Upper lobe of right lung (tissue), 1 donor: Measurements from ENCODE around the gene ZFHX3. TPM values are rescaled to one million over a fixed set of nuclear protein-coding genes. Genes with fewer than 3 reads are reported as not detected.

Experiments used
- ATAC-seq: fragments of 200-7000 bp; cut with Tn5 transposase; one replicate; pipeline ENCODE4 v1.9.1; 2020; ENCODE audit warnings: mild to moderate bottlenecking, moderate library complexity
- DNase-seq: peaks from one replicate; pipeline ENCODE4 v3.0.0-alpha.2; 2020
- H3K27ac ChIP-seq: fragments of 200-600 bp; one replicate; pipeline ENCODE4 v1.8.0; 2022
- H3K27me3 ChIP-seq: fragments of 200-600 bp; one replicate; pipeline ENCODE4 v1.8.0; 2022; ENCODE audit warnings: mild to moderate bottlenecking
- H3K36me3 ChIP-seq: fragments of 200-600 bp; one replicate; pipeline ENCODE4 v1.8.0; 2022
- H3K4me1 ChIP-seq: fragments of 200-600 bp; one replicate; pipeline ENCODE4 v1.8.0; 2022
- H3K4me3 ChIP-seq: fragments of 200-600 bp; one replicate; pipeline ENCODE4 v1.8.0; 2022; ENCODE audit warnings: mild to moderate bottlenecking
- H3K9me3 ChIP-seq: fragments of 200-600 bp; one replicate; pipeline ENCODE4 v1.8.0; 2022
- CTCF ChIP-seq: fragments of 200-600 bp; IDR thresholded peaks from one replicate; pipeline ENCODE4 v1.8.0; 2022; ENCODE audit warnings: antibody characterized with exemption
- intact Hi-C: fragments of 100-400 bp; cut with DNase I; formaldehyde crosslinking; loops from one replicate; pipeline ENCODE4 v1.11.0; 2022
- total RNA-seq: library from RNA; stranded (reverse); fragmentation: NEBNext Ultra II Directional; extraction: Animal tissue kit (Norgen Biotek cat#: 25700); gene quantifications from one replicate; pipeline ENCODE4 v1.2.1, GENCODE V29; 2021
- donor health status: DM: no; HTN: yes; CAD: no; lungs with severe emphysema.

The ZFHX3 gene
- total RNA-seq, 1 donor from 2014 or later: 29.0 TPM

GRCh38 chr16:72946474-72947194, 101.3 kb downstream of the ZFHX3 start:
- peaks cover 15% of the 10 kb centered on the region for H3K4me1 ChIP-seq
- H3K9me3 ChIP-seq: no peaks in the 10 kb centered on the region
- H3K27me3 ChIP-seq: no peaks in the 10 kb centered on the region
- peak; percentile 50 for ATAC-seq
- H3K36me3 ChIP-seq: peaks cover 15% of the 10 kb centered on the region
- TF ChIP-seq CTCF: no peak
- no peak for DNase-seq
- intact Hi-C loops: loop anchor here (10.0 kb wide), 1 partner anchor 112 kb away; no protein-coding TSS in a partner anchor
- no peak overlapping the region for H3K27ac ChIP-seq
- no peak overlapping the region for H3K4me3 ChIP-seq

GRCh38 chr16:72946063-72946462, 101.9 kb downstream of the ZFHX3 start:
- H3K27me3 ChIP-seq: no peaks in the 10 kb centered on the region
- no peaks in the 10 kb centered on the region for H3K9me3 ChIP-seq
- DNase-seq (no peak), ATAC-seq (no peak)
- H3K4me1 ChIP-seq: peaks cover 15% of the 10 kb centered on the region
- H3K27ac ChIP-seq: no peak overlapping the region
- TF ChIP-seq CTCF: no peak
- intact Hi-C loops: loop anchor here (10.0 kb wide), 1 partner anchor 111 kb away; no protein-coding TSS in a partner anchor
- no peak overlapping the region for H3K4me3 ChIP-seq
- H3K36me3 ChIP-seq: peaks cover 15% of the 10 kb centered on the region

DNA sequence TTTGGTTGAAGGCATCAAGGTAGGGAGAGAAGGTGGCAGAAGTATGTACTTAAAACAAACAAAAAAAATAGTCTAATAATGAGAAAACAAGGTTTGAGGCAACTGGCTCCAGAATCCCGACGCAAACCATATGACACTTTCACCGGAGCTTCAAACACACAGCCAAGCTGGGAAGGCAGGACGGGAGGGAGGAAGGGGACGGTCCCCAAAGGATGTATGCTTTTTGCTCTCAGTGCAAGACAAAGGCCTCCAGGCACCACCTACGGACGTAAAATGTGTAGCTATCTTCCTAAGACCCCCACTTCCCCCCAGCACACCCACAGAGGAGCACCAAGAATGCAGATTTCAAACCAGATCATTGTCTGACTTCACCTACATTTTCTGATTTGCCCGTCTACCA, 102.3 kb downstream of the ZFHX3 start:
- Histone ChIP-seq H3K4me3 (no peak overlapping the region), H3K27ac (no peak overlapping the region), H3K4me1 (peaks cover 15% of the 10 kb centered on the region), H3K9me3 (no peaks in the 10 kb centered on the region), H3K27me3 (no peaks in the 10 kb centered on the region), H3K36me3 (peaks cover 15% of the 10 kb centered on the region)
- intact Hi-C loops: loop anchor here (10.0 kb wide), 1 partner anchor 111 kb away; no protein-coding TSS in a partner anchor
- no peak for TF ChIP-seq CTCF
- no peak for DNase-seq
- ATAC-seq: no peak

DNA sequence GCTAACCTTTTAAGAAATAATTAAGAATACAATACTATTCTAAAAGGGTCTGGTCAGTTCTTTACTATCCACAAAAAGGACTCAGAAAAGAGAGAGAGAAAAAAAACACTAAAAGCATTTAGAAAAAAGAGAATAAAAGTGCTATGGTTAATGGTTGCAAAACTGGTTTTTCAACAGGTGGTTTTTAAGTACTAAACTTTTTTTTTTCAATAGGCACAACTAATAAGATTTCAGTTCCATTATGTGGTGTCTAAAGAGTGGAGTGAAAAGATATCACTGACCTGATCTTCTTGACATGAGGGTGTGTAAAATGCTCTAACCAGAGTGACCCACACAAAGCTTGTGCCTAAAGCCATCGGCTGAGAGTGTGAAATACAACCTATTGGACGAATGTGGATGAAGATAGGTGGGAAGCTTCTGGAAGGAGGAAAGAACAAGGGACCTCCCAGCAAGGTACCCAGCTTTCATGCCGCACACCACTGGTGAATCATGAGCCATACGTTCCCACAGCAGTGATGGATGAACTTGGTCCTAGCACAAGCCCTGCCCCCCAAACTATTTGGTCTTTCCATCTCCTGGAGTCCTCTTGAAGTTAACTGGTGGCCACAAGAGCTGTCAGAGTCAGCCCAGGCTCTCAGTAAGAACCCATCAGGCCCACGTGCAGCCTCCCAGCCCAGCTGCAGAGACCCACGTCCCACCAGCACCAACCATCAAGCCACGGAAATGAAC, 103.0 kb downstream of the ZFHX3 start:
- no peak for ATAC-seq
- no peak overlapping the region for H3K27ac ChIP-seq

GRCh38 chr16:72942021-72942420, 105.9 kb downstream of the ZFHX3 start:
- Histone ChIP-seq H3K4me3 (no peak overlapping the region), H3K4me1 (peaks cover 29% of the 10 kb centered on the region), H3K36me3 (no peaks in the 10 kb centered on the region), H3K27ac (no peak overlapping the region), H3K9me3 (no peaks in the 10 kb centered on the region), H3K27me3 (no peaks in the 10 kb centered on the region)
- TF ChIP-seq CTCF: no peak
- intact Hi-C loops: loop anchor here (10.0 kb wide), 1 partner anchor 107 kb away; no protein-coding TSS in a partner anchor
- no peak for ATAC-seq
- no peak for DNase-seq

More for the DNA sequence above, 103.0 kb downstream of the ZFHX3 start:
- no peak for DNase-seq
- Histone ChIP-seq H3K9me3 (no peaks in the 10 kb centered on the region), H3K27me3 (no peaks in the 10 kb centered on the region), H3K4me3 (no peak overlapping the region), H3K36me3 (peaks cover 9% of the 10 kb centered on the region), H3K4me1 (peaks cover 15% of the 10 kb centered on the region)
- intact Hi-C loops: loop anchor here (10.0 kb wide), 1 partner anchor 110 kb away; no protein-coding TSS in a partner anchor
- no peak for TF ChIP-seq CTCF
